Body of pancreas (tissue), 4 donors: Measurements from ENCODE around the gene FAM131C. TPM values are rescaled to one million over a fixed set of nuclear protein-coding genes. Genes with fewer than 3 reads are reported as not detected.
"Not testable (repeated sequence)": the region's sequence is repeated elsewhere in the genome, so short reads cannot be mapped to it uniquely, and the experiment has no call there.

Source experiments
- ATAC-seq: fragments of 150-250 bp; one replicate; pipeline ENCODE4 v1.9.1; 2016
- DNase-seq, 4 donors: peaks; one replicate each; pipeline ENCODE4 v3.0.0-alpha.2; 2019
- H3K27ac ChIP-seq, 4 donors: fragments of 200-600 bp; sonication (generic); 1 replicate in 3 of 4; 2 replicates in 1 of 4; pipeline versions ENCODE4 v1.5.1 to v1.6.1; 2016 to 2019; ENCODE audit warnings: mild to moderate bottlenecking in 1 of 4, mixed read lengths in 1 of 4, moderate library complexity in 1 of 4
- H3K27me3 ChIP-seq, 2 donors: fragments of 200-600 bp; sonication (generic); one replicate each; pipeline ENCODE4 v1.6.0; 2016; ENCODE audit warnings: mild to moderate bottlenecking in 1 of 2
- H3K36me3 ChIP-seq, 2 donors: fragments of 200-600 bp; sonication (generic); replicated peaks in 1 of 2; 2 replicates each; pipeline ENCODE4 v1.5.1; 2016; ENCODE audit warnings: low read depth in 2 of 2; ENCODE audit not compliant: insufficient read depth in 1 of 2
- H3K4me1 ChIP-seq: fragments of 200-600 bp; sonication (generic); one replicate; pipeline ENCODE4 v1.6.0; 2016
- H3K4me3 ChIP-seq, 2 donors: fragments of 200-600 bp; sonication (generic); 1 replicate in 1 of 2; 2 replicates in 1 of 2; pipeline ENCODE4 v1.5.1; 2016 to 2019
- H3K9me3 ChIP-seq, 3 donors: fragments of 200-600 bp; sonication (generic); 1 replicate in 2 of 3; 2 replicates in 1 of 3; pipeline ENCODE4 v1.5.1; 2016
- POLR2A ChIP-seq, 3 donors: fragments of 450-650 bp; IDR thresholded peaks; one replicate each; pipeline ENCODE4 v1.6.1; 2016; ENCODE audit warnings: antibody characterized with exemption in 3 of 3, mild to moderate bottlenecking in 2 of 3
- WGBS, 2 donors: methylation state at CpG; one replicate each; pipeline ENCODE4 v1.1.5; 2017; 5-methylcytosine and 5-hydroxymethylcytosine counted together
- intact Hi-C: fragments of 100-400 bp; cut with DNase I; formaldehyde crosslinking; loops from one replicate; pipeline ENCODE4 v1.15.1; 2023
- total RNA-seq, 2 donors: library from RNA; depleted of rRNA; stranded (reverse); fragments of >200 nt; gene quantifications; one replicate each; pipeline ENCODE4 v1.1.0, GENCODE V29; 2016
- TF ChIP-seq, protein P1 (sequence below), 7 experiments: fragments of 450-650 bp in 4 of 7; fragments of 200-600 bp in 3 of 7; sonication (generic) in 3 of 7; IDR thresholded peaks; one replicate each; pipeline ENCODE4 v1.5.1; 2016 to 2019; ENCODE audit warnings: antibody characterized with exemption in 7 of 7

Gene FAM131C
- total RNA-seq, 2 donors from 2014 or later: 4.2 TPM; not detected in 1

DNA sequence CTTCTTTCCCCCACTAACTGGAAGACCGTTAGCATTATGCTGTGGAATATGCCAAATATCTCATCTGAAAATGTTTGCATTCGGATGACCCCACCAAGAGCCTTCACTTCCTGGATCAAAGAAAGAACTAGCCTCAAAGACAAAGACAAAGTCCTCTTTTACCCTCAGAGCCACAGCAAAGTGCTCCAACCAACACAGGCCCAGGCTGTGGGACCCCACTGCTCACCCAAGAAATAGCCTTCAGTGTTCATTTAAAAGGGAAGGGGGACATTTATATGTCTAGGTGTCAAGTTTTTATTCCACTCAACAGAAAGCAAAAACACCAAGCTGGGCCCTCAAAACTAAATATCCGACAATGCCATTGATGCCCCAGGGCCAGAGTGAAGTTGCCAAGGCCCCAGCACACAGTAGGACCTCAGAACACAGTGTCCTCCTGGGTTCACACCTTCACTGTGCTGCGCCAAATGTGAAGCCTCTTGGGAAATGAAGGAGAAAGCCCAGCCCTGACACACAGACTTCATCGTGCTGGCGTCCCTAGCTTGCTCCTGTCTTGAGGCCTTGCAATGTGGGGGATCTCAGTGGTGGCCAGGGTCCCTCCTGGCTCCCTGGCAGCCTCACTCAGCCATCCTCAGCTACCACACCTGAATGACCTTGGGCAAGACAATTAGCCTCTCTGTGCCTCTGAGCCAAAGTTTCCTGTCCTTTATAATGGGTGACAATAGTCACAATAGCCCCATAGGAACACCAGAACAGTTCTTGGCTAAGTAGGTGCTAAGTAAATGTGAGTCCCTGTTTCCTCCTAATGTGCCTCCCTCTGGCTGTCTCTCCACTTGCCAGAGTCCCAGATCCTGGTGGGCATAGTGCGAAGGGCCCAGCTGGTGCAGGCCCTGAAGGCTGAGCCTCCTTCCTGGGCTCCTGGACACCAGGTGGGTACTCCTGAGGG, 18.6 kb downstream of the FAM131C start:
- H3K36me3 ChIP-seq: no peaks in the 10 kb centered on the region
- intact Hi-C loops: loop anchor here (5.0 kb wide), 1 partner anchor 48 kb away; no protein-coding TSS in a partner anchor

DNA sequence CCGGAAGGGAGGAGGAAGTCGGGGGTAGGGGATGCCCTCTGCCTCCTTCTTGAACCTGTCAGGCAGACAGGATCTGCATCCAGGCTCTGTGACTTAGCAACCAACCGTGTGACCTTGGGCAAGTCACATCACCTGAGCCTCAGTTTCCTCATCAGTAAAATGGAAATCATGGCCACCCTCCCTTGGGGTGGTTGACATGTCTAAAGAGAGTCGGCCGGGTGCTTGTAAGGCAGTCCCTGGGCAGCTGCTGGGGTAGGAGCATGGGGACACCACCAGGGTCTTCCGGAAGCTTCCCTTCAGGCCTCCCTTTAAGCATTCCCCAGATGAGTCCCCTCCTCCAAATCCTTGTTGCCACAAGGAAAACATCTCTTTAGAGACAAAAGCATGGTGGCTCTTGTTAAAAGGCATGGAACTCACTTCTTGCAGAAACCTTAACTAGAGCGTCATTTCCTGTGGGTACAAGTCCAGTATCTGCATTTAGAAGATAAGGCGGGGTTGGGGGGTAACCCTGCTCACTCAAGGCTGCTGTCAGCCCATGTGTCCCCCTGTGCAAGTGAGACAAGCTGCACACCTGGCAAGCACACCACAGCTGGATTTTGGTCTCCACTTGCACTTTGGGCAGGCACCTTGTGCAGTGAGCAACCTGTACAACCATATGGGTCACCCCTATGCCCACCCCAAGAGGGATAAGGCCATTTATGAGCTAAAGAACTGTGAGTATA, 19.5 kb downstream of the FAM131C start:
- Histone ChIP-seq H3K27me3 (no peaks in the 10 kb centered on the region), H3K4me3 (no peak overlapping the region), H3K27ac (no peak overlapping the region), H3K36me3 (no peaks in the 10 kb centered on the region), H3K4me1 (peaks cover 9% of the 10 kb centered on the region), H3K9me3 (no peaks in the 10 kb centered on the region)
- intact Hi-C loops: loop anchor here (5.0 kb wide), 1 partner anchor 47 kb away; no protein-coding TSS in a partner anchor
- 53 to 71% methylated on average over 6 of the region's 8 CpGs for WGBS, 2 donors
- TF ChIP-seq, protein P1, sequence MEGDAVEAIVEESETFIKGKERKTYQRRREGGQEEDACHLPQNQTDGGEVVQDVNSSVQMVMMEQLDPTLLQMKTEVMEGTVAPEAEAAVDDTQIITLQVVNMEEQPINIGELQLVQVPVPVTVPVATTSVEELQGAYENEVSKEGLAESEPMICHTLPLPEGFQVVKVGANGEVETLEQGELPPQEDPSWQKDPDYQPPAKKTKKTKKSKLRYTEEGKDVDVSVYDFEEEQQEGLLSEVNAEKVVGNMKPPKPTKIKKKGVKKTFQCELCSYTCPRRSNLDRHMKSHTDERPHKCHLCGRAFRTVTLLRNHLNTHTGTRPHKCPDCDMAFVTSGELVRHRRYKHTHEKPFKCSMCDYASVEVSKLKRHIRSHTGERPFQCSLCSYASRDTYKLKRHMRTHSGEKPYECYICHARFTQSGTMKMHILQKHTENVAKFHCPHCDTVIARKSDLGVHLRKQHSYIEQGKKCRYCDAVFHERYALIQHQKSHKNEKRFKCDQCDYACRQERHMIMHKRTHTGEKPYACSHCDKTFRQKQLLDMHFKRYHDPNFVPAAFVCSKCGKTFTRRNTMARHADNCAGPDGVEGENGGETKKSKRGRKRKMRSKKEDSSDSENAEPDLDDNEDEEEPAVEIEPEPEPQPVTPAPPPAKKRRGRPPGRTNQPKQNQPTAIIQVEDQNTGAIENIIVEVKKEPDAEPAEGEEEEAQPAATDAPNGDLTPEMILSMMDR (IDR thresholded peaks at IDR 0.05): no peak
- TF ChIP-seq POLR2A (IDR thresholded peaks at IDR 0.05): no peak
- ATAC-seq: no peak
- no peak for DNase-seq

More for the DNA sequence above, 18.6 kb downstream of the FAM131C start:
- Histone ChIP-seq H3K4me3 (no peak overlapping the region), H3K27ac (peak overlapping the region in 1 of 4 donors; percentile 4), H3K27me3 (no peaks in the 10 kb centered on the region), H3K9me3 (no peaks in the 10 kb centered on the region), H3K4me1 (peaks cover 7% of the 10 kb centered on the region)
- DNase-seq (no peak), ATAC-seq (no peak)
- TF ChIP-seq POLR2A (IDR thresholded peaks at IDR 0.05): no peak
- TF ChIP-seq, protein P1 (IDR thresholded peaks at IDR 0.05): no peak
- 72 to 80% methylated on average over 7 of the region's 7 CpGs for WGBS, 2 donors

DNA sequence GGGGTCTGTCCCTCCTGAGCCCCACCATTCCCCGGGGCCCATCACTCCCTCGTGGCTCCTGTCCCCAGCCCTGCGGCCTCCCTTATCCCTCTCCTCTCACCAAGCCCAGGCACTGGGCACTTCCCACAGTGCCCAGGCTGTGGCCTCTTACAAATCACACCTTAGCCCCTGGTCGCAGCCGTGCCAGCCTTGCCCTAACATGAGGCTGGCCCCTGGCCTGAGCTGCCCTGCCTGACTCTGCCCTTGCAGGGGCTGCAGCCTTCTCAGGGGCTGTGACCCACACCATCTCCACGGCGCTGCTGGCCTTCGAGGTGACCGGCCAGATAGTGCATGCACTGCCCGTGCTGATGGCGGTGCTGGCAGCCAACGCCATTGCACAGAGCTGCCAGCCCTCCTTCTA, 21.5 kb downstream of the FAM131C start:
- not testable (repeated sequence) for DNase-seq, H3K36me3 ChIP-seq, H3K27me3 ChIP-seq, H3K27ac ChIP-seq, ATAC-seq, H3K4me3 ChIP-seq, H3K9me3 ChIP-seq
- H3K4me1 ChIP-seq: peaks cover 20% of the 10 kb centered on the region
- intact Hi-C loops: loop anchor here (5.0 kb wide), 1 partner anchor 45 kb away; no protein-coding TSS in a partner anchor
- 75 to 89% methylated on average over 5 to 11 of the region's 12 CpGs for WGBS, 2 donors

DNA sequence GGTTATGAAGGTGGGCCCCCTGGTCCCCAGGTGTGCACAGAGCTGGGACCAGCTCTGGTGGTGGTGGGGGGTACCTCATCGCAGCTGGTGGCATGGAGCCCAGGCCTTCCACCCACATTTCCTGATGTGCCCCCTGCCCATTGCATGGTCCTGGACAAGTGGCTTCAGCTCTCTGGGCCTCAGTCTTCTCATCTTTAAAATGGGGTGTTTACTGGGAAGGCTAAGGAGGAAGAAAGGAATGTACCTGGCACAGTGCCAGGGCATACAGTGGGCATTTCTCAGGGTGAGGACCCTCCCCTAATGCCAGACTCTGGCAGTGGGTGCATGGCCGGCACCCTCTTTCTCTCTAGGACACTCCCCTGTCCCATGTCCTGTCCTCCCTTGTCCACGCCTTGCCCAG, 22.4 kb downstream of the FAM131C start:
- TF ChIP-seq POLR2A (IDR thresholded peaks at IDR 0.05): no peak
- TF ChIP-seq, protein P1 (IDR thresholded peaks at IDR 0.05): no peak
- H3K4me1 ChIP-seq: peaks cover 20% of the 10 kb centered on the region
- H3K27ac ChIP-seq: no peak overlapping the region
- H3K9me3 ChIP-seq: no peaks in the 10 kb centered on the region
- H3K27me3 ChIP-seq: no peaks in the 10 kb centered on the region
- DNase-seq (no peak), ATAC-seq (no peak)
- H3K4me3 ChIP-seq: no peak overlapping the region
- intact Hi-C loops: loop anchor here (5.0 kb wide), 1 partner anchor 44 kb away; no protein-coding TSS in a partner anchor
- H3K36me3 ChIP-seq: no peaks in the 10 kb centered on the region
- 60 to 78% methylated on average over 2 of the region's 3 CpGs for WGBS, 2 donors

DNA sequence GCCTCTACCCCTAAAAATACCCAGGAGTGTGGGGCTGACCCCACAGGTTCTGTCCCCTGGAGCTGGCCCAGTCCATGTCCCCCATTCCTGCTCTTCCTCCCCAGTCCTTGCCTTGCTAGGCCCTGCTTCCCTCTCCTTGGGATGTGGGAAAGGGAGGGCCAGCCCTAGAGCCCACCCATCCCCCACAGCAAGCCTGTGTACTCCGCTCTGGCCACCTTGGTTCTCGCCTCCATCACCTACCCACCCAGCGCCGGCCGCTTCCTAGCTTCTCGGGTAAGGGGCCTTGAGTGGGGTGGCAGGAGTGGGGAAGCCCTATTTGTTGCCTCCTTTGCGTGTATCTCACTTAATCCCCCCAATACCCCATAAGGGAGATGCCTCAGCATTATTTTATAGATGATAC, 23.1 kb downstream of the FAM131C start:
- Histone ChIP-seq H3K27me3 (no peaks in the 10 kb centered on the region), H3K4me3 (no peak overlapping the region), H3K36me3 (no peaks in the 10 kb centered on the region), H3K9me3 (no peaks in the 10 kb centered on the region), H3K27ac (no peak overlapping the region), H3K4me1 (peaks cover 13% of the 10 kb centered on the region)
- WGBS, 2 donors: 79 to 80% methylated on average over 7 of the region's 7 CpGs
- intact Hi-C loops: loop anchor here (5.0 kb wide), 1 partner anchor 43 kb away; no protein-coding TSS in a partner anchor
- no peak for TF ChIP-seq POLR2A (IDR thresholded peaks at IDR 0.05)
- TF ChIP-seq, protein P1 (IDR thresholded peaks at IDR 0.05): no peak
- no peak for DNase-seq
- ATAC-seq: no peak
